Peyer's patch (tissue), 4 donors: ENCODE measurements around the gene RMND5B.

Source experiments
- CTCF ChIP-seq, 6 experiments: fragments of 450-650 bp in 4 of 6; fragments of 200-600 bp in 2 of 6; sonication (generic) in 1 of 6; IDR thresholded peaks; one replicate each; pipeline ENCODE4 v1.5.1; 2017 to 2019; ENCODE audit warnings: antibody characterized with exemption in 6 of 6, mild to moderate bottlenecking in 3 of 6, moderate library complexity in 1 of 6
- POLR2A ChIP-seq, 2 donors: fragments of 450-650 bp; IDR thresholded peaks; one replicate each; pipeline ENCODE4 v1.5.1; 2017; ENCODE audit warnings: antibody characterized with exemption in 2 of 2, mild to moderate bottlenecking in 2 of 2, moderate library complexity in 2 of 2

GRCh38 chr5:178094345-178094744, 36.5 kb upstream of the RMND5B start:
- TF ChIP-seq POLR2A (IDR thresholded peaks at IDR 0.05): no peak
- TF ChIP-seq CTCF (IDR thresholded peaks at IDR 0.05): no peak
